Measurements from ENCODE around the gene WBP2.

WBP2 gene

GRCh38 chr17:75855310-75856061 is at the start of gene WBP2:
Gene WBP2, minus strand, starts transcription at chr17:75855335. Its CDS starts 38 bp downstream, at chr17:75855297.
- DNase-seq (ENCODE audit: low read depth) = peak; percentile 95

GRCh38 chr17:75902406-75902805 is 47.3 kb upstream of the WBP2 start:
- no peak for DNase-seq (ENCODE audit: low read depth)

GRCh38 chr17:75901727-75902126 is 46.6 kb upstream of the WBP2 start:
- no peak for DNase-seq (ENCODE audit: low read depth)

- no peak for DNase-seq (ENCODE audit: low read depth)
Measured at GRCh38 chr17:75900691-75901533, 45.8 kb upstream of the WBP2 start.

GRCh38 chr17:75899767-75900468 is 44.8 kb upstream of the WBP2 start:
- no peak for DNase-seq (ENCODE audit: low read depth)

GRCh38 chr17:75899353-75899752 is 44.2 kb upstream of the WBP2 start:
- DNase-seq (ENCODE audit: low read depth) = no peak

- DNase-seq (ENCODE audit: low read depth) = no peak
Measured at GRCh38 chr17:75898791-75899190, 43.7 kb upstream of the WBP2 start.

- DNase-seq (ENCODE audit: low read depth) = no peak
Measured at GRCh38 chr17:75898065-75898464, 42.9 kb upstream of the WBP2 start.

- DNase-seq (ENCODE audit: low read depth) = no peak
Measured at GRCh38 chr17:75897160-75898019, 42.3 kb upstream of the WBP2 start.

GRCh38 chr17:75896415-75897159 is 41.5 kb upstream of the WBP2 start, which contains the start of gene TRIM65:
Gene TRIM65, minus strand, starts transcription at chr17:75896951. Its CDS starts 14 bp downstream, at chr17:75896937.
- DNase-seq (ENCODE audit: low read depth) = peak; percentile 66

GRCh38 chr17:75895370-75896155 is 40.4 kb upstream of the WBP2 start:
- no peak for DNase-seq (ENCODE audit: low read depth)

- no peak for DNase-seq (ENCODE audit: low read depth)
Measured at GRCh38 chr17:75894049-75894733, 39.1 kb upstream of the WBP2 start.

- DNase-seq (ENCODE audit: low read depth) = no peak
Measured at GRCh38 chr17:75893305-75894048, 38.3 kb upstream of the WBP2 start.

- no peak for DNase-seq (ENCODE audit: low read depth)
Measured at GRCh38 chr17:75892556-75893224, 37.6 kb upstream of the WBP2 start.

- no peak for DNase-seq (ENCODE audit: low read depth)
Measured at GRCh38 chr17:75891605-75892555, 36.7 kb upstream of the WBP2 start.

GRCh38 chr17:75891022-75891604 is 36.0 kb upstream of the WBP2 start:
- no peak for DNase-seq (ENCODE audit: low read depth)

GRCh38 chr17:75889454-75889853 is 34.3 kb upstream of the WBP2 start:
- no peak for DNase-seq (ENCODE audit: low read depth)
